Hypothalamus (tissue), 51 donors: ENCODE results near the gene SMIM29.

Experiments used
- DNase-seq, 51 donors: peaks; one replicate each; lab custom pipeline; 2025; lab: John Stamatoyannopoulos, UW

Gene SMIM29

GRCh38 chr6:34200340-34200971, 48.4 kb downstream of the SMIM29 start:
- DNase-seq: no peak

- DNase-seq: peak in 2 of 51 donors; percentile 10 to 16
Measured at GRCh38 chr6:34196833-34197195, 52.0 kb downstream of the SMIM29 start.
